Gastrocnemius medialis (tissue), 4 donors: Measurements from ENCODE around the gene PRAMEF2.
"Not testable (repeated sequence)": the region's sequence is repeated elsewhere in the genome, so short reads cannot be mapped to it uniquely, and the experiment has no call there.

Experiments
- CTCF ChIP-seq, 5 experiments: fragments of 450-650 bp in 3 of 5; fragments of 200-600 bp in 2 of 5; sonication (generic) in 2 of 5; IDR thresholded peaks in 4 of 5; conservative IDR thresholded peaks in 1 of 5; 1 replicate in 4 of 5; 2 replicates in 1 of 5; pipeline ENCODE4 v1.5.1; 2016 to 2019; ENCODE audit warnings: antibody characterized with exemption in 5 of 5, mild to moderate bottlenecking in 3 of 5, moderate library complexity in 3 of 5
- POLR2A ChIP-seq, 2 donors: fragments of 450-650 bp; IDR thresholded peaks; one replicate each; pipeline ENCODE4 v1.6.1; 2017; ENCODE audit warnings: antibody characterized with exemption in 2 of 2, mild to moderate bottlenecking in 2 of 2, moderate library complexity in 2 of 2

GRCh38 chr1:12886101-12886500, 29.2 kb downstream of the PRAMEF2 start, which contains the start of gene PRAMEF4:
- TF ChIP-seq CTCF (IDR thresholded peaks at IDR 0.05 in 4 of 5, conservative IDR thresholded peaks at IDR 0.05 in 1 of 5); POLR2A (IDR thresholded peaks at IDR 0.05): not testable (repeated sequence)
